Prostate gland (tissue), 2 donors: ENCODE results near the gene ULK4.

Experiments
- POLR2A ChIP-seq: fragments of 450-650 bp; IDR thresholded peaks from one replicate; pipeline ENCODE4 v1.6.1; 2016; ENCODE audit warnings: antibody characterized with exemption, mild to moderate bottlenecking
- POLR2AphosphoS5 ChIP-seq: sonication (generic); formaldehyde crosslinking; IDR thresholded peaks from one replicate; pipeline ENCODE4 v1.6.1; 2017; ENCODE audit warnings: antibody characterized with exemption
- TF ChIP-seq, protein P1 (sequence below), 4 experiments: fragments of 200-600 bp in 2 of 4; fragments of 450-650 bp in 2 of 4; sonication (generic) in 2 of 4; IDR thresholded peaks; 1 replicate in 3 of 4; 2 replicates in 1 of 4; pipeline ENCODE4 v1.5.1; 2016 to 2019; ENCODE audit warnings: antibody characterized with exemption in 4 of 4, mild to moderate bottlenecking in 2 of 4, moderate library complexity in 2 of 4

DNA sequence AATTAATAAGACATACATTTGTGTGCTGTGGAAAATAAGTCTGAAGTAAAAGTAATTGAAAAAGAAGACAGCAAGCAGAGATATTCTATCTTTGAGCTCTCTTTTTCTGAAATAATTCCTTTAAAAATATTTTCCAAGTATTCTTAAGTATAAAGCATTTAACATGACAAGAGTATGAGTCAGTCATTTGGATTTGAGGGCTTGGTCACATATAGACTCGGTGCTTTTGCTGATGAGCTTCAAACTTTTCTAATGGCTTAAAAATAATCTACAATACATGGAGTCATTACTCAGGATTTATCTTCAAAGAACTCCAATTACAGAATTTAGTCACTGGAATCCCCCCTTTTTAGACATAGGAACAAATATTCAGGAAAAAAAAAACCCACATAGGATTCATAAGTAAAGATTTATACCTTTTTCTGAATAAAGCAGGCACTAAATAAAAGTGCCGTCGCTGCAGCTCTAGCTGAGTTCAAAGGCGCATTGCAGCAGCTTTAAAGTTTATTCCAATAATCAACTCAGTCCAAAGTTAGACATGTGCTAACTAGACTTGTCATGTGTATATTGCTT, 615.1 kb downstream of the ULK4 start:
- TF ChIP-seq, protein P1, sequence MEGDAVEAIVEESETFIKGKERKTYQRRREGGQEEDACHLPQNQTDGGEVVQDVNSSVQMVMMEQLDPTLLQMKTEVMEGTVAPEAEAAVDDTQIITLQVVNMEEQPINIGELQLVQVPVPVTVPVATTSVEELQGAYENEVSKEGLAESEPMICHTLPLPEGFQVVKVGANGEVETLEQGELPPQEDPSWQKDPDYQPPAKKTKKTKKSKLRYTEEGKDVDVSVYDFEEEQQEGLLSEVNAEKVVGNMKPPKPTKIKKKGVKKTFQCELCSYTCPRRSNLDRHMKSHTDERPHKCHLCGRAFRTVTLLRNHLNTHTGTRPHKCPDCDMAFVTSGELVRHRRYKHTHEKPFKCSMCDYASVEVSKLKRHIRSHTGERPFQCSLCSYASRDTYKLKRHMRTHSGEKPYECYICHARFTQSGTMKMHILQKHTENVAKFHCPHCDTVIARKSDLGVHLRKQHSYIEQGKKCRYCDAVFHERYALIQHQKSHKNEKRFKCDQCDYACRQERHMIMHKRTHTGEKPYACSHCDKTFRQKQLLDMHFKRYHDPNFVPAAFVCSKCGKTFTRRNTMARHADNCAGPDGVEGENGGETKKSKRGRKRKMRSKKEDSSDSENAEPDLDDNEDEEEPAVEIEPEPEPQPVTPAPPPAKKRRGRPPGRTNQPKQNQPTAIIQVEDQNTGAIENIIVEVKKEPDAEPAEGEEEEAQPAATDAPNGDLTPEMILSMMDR (IDR thresholded peaks at IDR 0.05) = no peak
- TF ChIP-seq POLR2AphosphoS5 (no peak), POLR2A (no peak)
